GM21360 (cell line): ENCODE results near the gene ARHGEF28.

Experiments used
- ATAC-seq: cut with Tn5 transposase; IDR thresholded peaks from one replicate; pipeline ENCODE4 v1.9.1; 2021; ENCODE audit warnings: mild to moderate bottlenecking, moderate library complexity; ENCODE audit not compliant: unreplicated experiment

The ARHGEF28 gene

DNA sequence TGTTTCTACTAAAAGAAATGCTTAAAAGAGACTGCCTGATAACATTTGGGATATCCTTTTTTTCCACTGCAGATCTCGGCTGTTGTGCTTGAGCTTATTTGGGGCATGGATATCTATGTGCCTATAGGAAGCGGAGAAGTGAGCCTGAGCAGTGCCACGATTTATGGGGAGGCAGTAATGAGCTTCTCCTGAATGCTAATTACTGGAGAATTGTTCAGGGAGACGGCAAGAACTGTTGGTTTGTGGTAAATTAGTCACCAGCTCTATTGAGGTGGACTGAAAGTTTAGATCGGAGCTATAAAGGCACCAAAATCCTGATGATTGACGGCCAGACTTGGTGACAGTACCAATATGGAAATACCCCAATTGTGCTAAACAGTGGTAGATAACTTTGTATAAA lies 186.5 kb downstream of the ARHGEF28 start:
- ATAC-seq = no peak

DNA sequence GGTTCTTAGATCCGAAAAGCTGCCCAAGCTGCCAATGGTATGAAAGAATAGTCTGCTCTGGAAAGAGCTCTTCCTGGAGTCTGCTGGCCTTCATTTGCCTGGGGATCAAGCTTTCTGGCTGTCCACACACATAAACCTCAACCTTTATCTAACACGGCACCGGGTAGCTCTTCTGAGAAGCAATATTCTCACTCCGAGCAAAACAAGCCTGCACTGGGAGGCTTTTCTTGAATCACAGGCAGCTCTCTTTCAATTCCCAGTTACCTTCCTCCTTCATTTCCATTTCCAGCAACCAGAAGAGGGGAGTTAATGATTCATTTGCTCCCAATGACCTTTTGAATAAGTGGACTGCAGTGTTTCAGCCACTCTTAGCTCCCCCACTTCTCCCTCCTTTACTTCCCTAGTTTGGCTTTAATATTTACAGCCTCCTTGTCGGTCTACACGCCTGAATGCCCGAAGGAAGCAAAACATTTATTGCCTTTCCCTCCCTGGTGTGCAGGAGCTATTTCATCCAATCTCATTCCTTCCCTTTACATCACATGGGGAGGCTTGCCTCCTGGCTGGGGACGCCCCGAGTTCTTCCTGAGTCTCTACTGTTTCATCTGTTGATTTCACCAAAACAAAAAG lies 187.1 kb downstream of the ARHGEF28 start:
- no peak for ATAC-seq

DNA sequence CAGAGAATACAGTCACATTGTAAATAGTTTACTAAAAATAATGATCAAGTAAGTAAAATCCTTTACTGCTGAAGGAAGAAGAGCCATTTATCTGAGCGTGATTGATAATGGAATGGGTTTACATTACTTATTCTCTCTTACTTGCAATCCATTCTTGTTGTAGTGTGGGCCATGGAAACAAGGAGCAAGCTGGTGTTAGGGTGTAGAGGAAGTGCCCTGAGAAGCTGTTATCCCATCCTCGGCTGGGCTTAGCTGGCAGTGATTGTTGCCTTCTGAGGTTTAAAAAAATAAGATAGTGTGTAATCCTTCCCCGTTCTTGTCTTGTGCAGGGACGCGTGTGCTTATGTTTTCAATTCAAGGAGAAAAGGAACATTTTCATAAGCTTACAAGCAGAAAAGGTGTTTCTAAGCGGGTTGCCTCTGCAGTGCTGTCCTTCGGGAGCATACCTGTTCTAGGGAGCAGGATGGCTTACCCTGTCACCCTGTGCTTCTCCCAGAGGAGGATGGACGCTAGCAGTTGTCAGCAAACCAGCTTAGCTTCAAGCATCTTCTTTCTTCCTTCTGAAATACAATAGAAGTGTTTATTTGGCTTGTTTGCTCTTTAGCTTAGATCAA lies 188.3 kb downstream of the ARHGEF28 start:
- no peak for ATAC-seq

DNA sequence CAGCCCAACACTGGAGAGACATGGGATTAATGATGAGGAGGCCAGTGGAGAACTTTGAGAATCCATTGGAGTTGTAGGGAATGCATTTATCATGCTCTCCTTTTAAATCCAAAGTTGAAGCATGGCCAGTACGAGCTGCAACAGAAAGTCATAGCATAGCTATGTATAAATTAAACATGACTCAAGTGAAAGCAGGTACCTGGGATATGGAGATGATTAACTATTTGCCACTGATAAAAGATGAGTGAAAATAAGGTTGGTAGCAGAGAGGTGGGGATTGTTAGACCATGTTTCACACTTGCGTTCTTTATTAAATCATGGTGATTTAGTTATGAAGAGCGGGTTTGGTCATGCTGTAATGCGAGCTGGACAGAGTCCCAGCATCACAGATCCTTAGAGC lies 189.6 kb downstream of the ARHGEF28 start:
- ATAC-seq = no peak

DNA sequence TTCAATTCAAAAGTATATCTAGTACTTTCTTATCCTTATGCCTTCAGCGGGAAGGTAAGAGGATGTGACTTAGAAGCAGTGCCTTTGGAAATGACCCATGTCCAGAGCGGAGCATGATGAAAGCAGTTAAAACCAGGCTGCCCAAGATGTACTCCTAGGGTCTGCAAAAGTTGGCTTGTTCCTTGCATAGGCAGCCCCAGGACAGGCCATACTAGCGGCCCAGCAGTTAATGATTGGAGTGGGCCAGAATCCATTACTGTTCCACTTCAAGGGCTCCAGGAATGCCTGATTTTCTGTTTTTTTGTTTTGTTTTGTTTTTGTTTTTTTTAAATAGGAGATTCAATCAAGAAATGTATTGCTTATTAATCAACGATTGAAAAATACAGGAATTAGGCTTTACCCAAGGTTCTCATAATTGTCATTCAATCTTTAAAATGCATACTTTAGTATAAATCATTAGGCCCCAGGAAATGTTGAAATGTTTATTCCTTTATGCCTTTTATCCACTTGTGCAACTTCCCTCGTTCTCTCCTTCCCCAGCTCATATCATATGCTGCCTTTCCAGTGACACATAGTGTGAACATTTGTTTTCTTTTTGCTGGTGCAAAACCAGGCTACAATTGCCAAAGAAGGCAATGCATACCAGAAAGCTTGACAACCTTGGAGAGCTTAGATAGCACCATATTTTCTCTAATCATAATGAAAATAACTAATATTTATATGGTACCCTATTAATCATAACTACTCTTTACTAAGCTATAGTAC lies 190.8 kb downstream of the ARHGEF28 start:
- no peak for ATAC-seq

DNA sequence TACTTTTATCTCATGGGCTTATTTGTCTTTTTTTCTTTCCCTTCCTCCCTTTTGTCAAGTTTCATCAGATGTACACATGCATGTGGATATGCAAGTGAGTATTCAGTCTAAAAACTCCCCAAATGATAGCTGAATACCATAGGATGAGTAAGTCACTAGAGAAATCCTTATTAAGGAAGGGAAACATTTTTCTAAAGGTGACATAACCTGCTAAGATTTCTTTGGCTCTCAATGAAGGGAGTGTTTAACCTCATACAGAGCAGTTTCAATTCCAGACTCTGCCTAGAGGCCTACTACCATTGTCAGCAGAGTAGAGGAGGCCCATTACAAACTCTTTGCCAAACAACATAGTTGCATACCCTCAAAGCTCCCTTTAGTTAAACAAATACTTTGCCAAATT lies 192.4 kb downstream of the ARHGEF28 start:
- no peak for ATAC-seq

DNA sequence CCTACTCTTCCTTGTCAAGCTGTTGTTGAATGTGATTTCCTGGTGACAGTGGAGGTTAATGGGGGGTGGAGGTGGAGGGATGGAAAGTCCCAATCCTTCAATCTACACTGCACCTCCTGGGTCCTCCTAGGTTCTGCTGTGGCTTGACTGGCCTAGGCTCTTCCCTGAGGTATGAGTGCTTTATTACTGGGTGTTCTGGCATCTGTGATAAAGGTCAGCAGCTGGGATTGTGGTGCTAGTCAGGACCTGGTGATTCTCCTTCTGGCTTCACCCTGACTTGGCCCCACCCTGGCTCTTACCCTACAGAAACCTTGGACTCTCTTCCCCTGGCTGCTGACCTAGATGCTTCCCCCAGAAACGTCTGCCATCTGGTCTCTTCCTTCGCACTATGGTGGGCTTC lies 194.3 kb downstream of the ARHGEF28 start:
- no peak for ATAC-seq

DNA sequence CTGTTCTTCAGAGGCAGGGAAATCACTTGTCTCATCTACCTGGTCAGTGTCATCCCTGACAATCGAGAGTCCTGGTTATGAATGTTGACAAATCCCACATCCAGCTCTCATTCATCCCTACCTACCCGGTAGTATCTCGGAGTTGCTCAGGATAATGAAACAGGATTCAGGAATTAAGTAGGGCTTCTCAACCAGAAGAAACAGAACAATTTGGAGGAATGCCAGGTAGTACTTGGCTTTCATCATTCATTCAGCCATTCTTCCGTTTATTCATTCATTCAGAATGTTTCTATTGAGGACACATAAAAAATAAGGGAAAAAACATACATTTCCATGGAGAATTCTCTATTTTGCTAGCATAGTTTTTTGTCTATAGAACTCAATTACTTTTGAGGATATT lies 195.0 kb downstream of the ARHGEF28 start:
- no peak for ATAC-seq

DNA sequence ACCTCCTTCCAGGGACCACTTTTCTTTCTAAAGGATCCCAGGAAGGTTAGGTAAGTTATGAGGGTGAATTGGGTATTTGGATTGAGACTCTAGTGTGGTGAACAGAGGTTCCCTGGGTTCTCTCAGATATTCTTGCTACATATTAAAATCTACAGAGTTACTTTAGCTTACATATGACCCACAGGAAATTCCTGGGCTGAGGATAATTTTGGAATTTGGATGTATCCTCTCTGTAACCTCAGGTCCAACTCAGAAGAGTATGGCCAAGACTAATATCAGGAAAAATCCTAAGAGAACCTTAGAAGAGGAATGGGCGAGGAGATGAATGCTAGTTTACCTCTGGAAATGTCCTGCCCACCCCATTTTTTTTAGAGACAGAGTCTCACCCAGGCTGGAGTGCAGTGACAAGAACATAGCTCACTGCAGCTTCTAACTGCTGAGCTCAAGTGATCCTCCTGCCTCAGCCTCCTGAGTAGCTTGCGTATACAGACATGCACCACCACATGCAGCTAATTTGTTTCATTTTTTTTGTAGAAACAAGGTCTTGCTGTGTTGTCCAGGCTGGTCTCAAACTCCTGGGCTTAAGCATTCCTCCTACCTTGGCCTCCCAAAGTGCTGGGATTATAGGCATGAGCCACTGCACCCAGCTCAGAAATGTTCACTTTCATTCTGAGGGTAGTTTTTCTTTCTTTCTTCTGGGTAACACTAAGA lies 196.4 kb downstream of the ARHGEF28 start:
- ATAC-seq = no peak

DNA sequence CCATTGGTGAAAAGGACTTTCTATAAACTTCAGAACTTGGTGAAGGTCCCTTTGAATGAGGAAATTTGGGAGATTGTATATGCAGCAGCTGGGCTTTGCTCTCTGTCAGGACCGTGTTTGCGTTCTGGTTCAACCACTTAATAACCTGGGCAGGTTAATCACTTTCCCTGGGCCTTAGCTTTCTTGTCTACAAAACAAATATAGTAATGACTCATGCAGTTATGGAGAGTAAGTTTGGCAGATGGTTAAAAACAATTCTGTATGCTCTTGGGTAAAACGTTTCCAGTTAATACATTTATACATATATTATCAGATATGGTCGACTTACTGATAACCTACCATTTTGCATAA lies 197.0 kb downstream of the ARHGEF28 start:
- ATAC-seq = no peak

DNA sequence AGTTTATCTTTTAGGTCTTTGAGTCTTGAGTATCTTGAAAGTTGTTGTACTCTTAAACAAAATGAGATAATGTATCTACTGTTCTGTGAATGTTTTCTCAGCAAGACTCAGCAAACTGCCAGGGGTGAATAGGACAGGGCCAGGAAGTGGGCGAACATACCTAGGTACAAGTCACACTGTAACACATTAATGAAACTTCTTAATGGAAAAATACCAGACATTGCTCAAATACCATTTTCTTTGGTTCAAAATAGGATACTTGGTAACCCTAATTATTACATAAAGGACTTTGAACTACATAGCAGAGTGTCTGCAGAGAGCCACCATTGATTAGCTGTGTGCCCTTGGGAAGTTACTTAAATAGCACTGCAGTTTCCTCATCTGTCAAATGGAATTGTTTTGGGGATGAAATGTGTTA lies 197.5 kb downstream of the ARHGEF28 start:
- no peak for ATAC-seq

DNA sequence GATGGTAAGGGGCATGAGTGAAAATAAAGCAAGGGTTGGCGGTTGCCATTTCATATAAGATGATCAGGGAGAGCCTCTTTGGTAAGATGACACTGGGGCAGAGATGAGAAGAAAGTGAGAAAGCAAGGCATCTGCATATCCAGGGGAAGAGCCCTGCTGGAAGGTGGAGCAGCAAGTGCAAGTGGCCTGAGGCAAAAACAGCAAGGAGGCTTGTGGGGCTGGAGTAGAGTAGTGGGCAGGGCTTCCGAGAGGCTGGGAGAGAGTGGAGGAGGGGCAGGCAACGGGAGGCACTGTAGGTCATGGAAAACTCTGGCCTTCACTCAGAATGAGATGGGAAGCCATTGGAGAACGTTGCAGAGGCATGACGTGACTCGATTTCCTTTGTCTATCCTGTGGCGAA lies 199.2 kb downstream of the ARHGEF28 start:
- ATAC-seq = no peak

DNA sequence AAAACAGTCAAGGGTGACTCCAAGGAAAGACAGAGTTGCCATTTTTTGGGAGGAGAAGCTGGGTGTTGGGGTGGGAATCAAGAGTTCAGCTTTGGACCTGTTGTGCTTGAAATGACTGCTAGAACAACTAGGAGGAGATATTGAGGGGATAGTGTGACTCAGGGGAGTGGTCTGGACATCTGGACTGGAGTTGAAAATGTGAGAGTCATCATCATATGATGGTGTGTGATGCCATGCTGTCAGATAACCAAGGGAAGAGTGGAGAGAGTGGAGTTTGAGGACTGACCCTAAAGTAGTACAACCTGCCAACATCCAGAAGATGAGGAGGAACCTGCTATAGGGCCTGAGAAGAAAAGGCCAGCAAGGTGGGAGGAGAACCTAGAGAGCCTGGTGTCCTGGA lies 199.7 kb downstream of the ARHGEF28 start:
- ATAC-seq = no peak

DNA sequence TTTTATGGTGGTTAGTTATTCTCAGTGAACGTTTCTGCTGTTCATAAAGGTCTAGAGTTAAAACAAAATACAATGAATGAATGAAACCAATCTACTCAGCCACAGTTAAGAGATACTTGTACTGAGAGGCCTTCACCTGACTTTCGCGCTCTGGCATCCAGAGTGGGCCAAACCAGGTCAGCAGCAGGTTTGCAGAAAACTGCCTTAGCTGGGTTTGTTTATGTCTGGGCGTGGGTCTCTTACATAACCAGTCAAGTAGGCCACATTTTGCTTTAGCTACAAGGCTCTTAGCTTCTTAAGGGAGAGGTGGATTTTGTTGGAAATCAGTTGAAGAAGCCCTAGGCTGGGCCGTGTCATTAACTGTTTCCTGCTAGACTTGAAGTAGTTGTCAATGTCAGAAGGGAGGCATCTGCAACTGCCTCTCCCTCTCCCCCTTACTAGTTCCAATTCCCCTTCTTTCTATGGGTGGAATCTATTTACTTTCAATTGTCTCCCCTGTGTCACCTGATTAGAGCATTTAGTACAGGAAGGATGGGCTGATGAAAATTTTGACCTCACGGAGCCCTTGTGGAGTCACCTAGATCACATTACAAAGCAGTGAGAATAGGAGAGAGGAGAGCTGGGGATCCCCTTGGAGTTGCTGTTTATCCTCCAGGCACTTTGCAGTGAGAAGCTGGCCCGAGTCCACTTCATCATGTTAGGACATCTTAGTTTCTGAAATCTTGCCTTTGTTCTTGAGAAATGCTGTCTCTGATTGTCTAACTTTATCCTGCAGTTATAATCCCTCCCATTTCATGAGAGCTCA lies 200.5 kb downstream of the ARHGEF28 start:
- no peak for ATAC-seq

DNA sequence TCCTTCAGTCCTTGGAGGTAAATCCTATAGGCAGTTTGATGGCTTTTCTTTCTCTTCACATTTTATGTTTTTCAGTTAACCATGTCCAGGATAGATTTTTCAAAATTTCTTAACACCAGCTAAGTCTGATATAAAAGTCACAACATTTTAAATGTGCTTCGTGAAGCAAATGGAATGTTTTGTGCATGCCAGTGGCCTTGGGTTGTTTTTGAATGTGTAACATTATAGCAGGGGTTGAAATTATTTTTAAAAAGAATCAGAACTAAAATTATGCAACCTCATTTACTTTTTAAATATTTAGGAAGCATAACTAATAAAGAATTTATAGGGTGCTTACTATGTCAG lies 201.1 kb downstream of the ARHGEF28 start:
- no peak for ATAC-seq

DNA sequence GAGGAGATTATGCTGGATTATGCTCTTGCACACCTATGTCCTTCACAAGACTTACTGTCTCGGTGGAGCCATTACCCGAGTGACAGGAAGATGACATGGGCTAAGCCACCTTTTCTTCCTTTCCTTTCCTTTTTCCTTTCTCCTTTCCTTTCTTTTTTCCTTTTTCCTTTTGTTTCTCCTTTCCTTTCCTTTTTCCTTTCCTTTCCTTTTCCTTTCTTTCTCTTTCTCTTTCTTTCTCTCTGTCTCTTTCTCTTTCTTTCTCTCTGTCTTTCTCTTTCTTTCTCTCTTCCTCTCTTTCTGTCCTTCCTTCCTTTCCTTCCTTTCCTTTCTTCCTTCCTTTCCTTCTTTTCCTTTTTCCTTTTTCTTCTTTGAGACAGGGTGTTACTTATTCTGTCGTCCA lies 202.5 kb downstream of the ARHGEF28 start:
- no peak for ATAC-seq

DNA sequence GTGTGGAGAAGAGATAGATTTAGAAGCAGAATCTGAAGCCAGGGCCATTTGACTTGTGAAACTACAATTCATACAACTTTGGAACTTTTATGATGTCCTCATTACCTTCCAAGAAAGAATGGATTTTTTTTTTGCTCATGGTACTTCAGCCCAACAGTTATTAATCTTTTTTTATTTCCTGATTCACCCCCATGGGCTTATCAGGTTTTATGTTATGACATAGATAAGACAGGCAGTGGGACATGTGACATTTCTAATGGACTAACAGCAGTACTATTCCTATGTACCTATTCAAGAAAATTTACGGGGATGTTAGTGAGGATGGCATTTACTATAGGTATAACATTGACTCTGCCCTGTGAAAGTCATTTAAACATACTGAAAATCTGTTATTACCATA lies 204.7 kb downstream of the ARHGEF28 start:
- ATAC-seq = no peak

DNA sequence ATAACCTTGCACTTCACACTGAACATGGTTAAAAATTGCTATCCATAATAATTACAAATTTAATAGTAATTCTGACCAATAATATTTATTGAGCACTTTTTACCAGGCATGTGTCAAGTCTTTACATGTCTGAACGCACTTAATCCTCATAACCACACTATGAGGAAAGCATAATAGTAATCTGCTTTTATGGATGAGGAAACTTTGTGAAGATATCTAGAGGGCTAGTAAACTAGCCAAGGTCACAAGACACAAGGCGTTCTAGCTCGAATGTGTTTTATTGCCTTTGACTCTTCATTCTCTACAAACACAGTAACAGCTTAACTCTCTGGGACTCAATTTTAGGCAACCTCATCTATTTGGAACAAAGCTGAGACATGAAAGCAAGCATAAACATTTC lies 205.1 kb downstream of the ARHGEF28 start:
- no peak for ATAC-seq

DNA sequence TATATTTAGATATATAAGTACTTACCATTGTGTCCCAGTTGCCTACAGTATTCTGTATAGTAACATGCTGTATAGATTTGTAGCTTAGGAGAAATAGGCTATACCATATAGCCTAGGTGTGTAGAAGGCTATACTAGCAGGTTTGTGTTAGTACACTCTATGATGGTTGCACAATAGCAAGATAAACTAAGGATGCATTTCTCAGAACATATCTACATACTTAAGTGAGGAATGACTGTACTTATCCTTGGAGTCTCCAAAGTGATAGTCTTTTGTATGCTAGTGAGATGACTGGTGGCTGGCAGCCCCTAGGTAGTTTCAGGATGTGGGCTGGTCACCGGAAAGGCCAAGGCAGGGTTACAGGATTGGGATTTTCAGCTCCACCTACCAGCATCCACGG lies 208.7 kb downstream of the ARHGEF28 start:
- ATAC-seq = no peak

DNA sequence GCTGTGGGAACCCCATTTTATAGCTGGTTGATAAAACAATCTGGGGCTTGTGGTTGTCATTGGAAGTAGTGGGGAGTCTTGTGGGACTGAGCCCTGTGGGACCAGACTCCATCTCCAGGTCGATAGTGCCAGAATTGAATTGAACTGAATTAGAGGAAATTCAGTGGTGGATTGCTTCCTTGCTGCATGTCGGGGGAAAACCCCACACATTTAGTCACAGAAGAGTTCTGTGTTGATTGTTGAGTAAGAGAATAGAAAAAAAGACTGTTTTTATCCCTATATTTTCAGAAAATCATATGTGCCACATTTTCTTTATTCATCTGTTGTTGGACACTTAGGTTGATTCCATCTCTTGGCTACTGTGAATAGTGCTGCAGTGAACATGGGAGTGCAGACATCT lies 209.7 kb downstream of the ARHGEF28 start:
- no peak for ATAC-seq

DNA sequence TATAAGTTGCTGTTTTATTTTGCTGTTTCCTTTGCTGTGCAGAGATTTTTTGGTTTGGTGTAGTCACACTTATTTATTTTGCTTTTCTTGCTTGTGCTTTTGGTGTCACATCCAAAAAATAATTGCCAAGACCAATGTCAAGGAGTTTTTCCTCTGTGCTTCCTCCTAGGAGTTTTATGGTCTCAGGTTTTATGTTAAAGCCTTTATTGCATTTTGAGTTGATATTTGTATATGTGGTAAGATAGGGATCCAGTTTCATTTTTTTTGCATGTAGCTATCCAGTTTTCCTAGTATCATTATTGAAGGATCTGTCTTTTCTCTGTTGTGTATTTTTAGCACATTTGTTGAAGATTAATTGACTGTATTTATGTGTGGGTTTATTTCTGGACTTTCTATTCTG lies 210.6 kb downstream of the ARHGEF28 start:
- no peak for ATAC-seq
